Measurements from ENCODE around the gene CSK.
A peak's percentile ranks its signal among the peaks of the same experiment; 100 is the strongest.

Gene CSK

DNA sequence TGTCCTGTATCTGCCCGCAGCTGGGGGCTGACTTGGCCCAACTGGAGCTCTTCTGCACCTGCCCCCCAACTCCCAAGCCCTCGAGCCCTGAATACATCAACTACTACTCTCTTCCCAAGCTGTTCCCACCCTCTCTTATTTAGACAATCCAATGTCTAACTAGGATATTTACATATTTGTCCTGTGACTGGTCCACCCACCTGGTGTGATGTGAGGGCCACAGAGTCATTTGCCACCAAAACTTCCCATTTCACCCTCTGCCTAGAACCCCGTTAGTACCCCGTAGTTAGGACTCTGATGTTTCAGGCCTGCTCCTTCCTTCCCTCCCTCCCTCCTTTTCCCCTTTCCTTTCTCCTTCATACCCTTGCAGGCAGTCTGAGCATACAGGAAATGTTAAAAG lies 50.9 kb downstream of the CSK start:
- Histone ChIP-seq H3K4me1 (ENCODE audit: control insufficient read depth in 2 of 2, insufficient read depth in 1 of 2, low read depth in 1 of 2, low read length in 2 of 2) (peaks cover 0 to 5% of the 10 kb centered on the region in 2 donors), H2BK15ac (ENCODE audit: low read length) (no peak overlapping the region), H3K4me2 (ENCODE audit: insufficient read depth, low read length, poor library complexity, severe bottlenecking) (no peak overlapping the region), H2BK12ac (ENCODE audit: low read length) (no peak overlapping the region), H3K23ac (ENCODE audit: low read depth, low read length, poor library complexity) (no peak overlapping the region), H2BK5ac (ENCODE audit: low read length) (no peak overlapping the region), H4K91ac (ENCODE audit: low read depth, low read length, poor library complexity) (no peak overlapping the region), H4K8ac (ENCODE audit: low read depth, low read length) (no peak overlapping the region), H3K27ac (replicated peaks; ENCODE audit: low read length) (no peak overlapping the region), H2BK120ac (ENCODE audit: low read depth, low read length) (no peak overlapping the region), H3K27me3 (ENCODE audit: control insufficient read depth in 3 of 3, insufficient read depth in 3 of 3, low read depth in 1 of 3, low read length in 3 of 3) (peaks cover 0 to 36% (median 1%) of the 10 kb centered on the region in 3 experiments), H2AK5ac (ENCODE audit: low read depth, low read length) (no peak overlapping the region), H3K79me1 (ENCODE audit: low read depth, low read length) (no peaks in the 10 kb centered on the region), H3K4me3 (ENCODE audit: low read length in 2 of 2) (no peak overlapping the region), H2AFZ (ENCODE audit: low read length) (no peak overlapping the region), H3K9me3 (replicated peaks in 1 of 2; ENCODE audit: control insufficient read depth in 2 of 2, insufficient read depth in 1 of 2, low read depth in 1 of 2, low read length in 2 of 2) (no peaks in the 10 kb centered on the region), H3K18ac (ENCODE audit: low read length) (no peak overlapping the region), H3K36me3 (replicated peaks in 1 of 2; ENCODE audit: control insufficient read depth in 2 of 2, insufficient read depth in 2 of 2, low read length in 2 of 2) (peaks cover 0 to 20% of the 10 kb centered on the region in 2 donors), H3K4ac (ENCODE audit: low read length) (no peak overlapping the region), H3K9ac (ENCODE audit: low read depth, low read length, poor library complexity) (no peak overlapping the region), H3K14ac (ENCODE audit: low read length) (no peak overlapping the region)
- DNase-seq (ENCODE audit: low spot score) = no peak
- no CpG with 5 or more reads among the region's 4 CpGs for WGBS, 2 donors (ENCODE audit: extremely low coverage in 2 of 2, insufficient read length in 2 of 2, insufficient replicate concordance in 1 of 2)

- Histone ChIP-seq H4K91ac (ENCODE audit: low read depth, low read length, poor library complexity) (no peak overlapping the region), H3K23ac (ENCODE audit: low read depth, low read length, poor library complexity) (no peak overlapping the region), H3K27me3 (ENCODE audit: control insufficient read depth in 3 of 3, insufficient read depth in 3 of 3, low read depth in 1 of 3, low read length in 3 of 3) (peaks cover 0 to 28% (median 0%) of the 10 kb centered on the region in 3 experiments), H3K4me3 (ENCODE audit: low read length in 2 of 2) (no peak overlapping the region), H2BK12ac (ENCODE audit: low read length) (no peak overlapping the region), H3K9ac (ENCODE audit: low read depth, low read length, poor library complexity) (no peak overlapping the region), H2BK15ac (ENCODE audit: low read length) (no peak overlapping the region), H3K36me3 (replicated peaks in 1 of 2; ENCODE audit: control insufficient read depth in 2 of 2, insufficient read depth in 2 of 2, low read length in 2 of 2) (peaks cover 0 to 23% of the 10 kb centered on the region in 2 donors), H2AFZ (ENCODE audit: low read length) (no peak overlapping the region), H2BK5ac (ENCODE audit: low read length) (peak overlapping the region; percentile 66), H3K14ac (ENCODE audit: low read length) (no peak overlapping the region), H3K18ac (ENCODE audit: low read length) (no peak overlapping the region), H3K4me2 (ENCODE audit: insufficient read depth, low read length, poor library complexity, severe bottlenecking) (no peak overlapping the region), H2AK5ac (ENCODE audit: low read depth, low read length) (no peak overlapping the region), H3K27ac (replicated peaks; ENCODE audit: low read length) (no peak overlapping the region), H3K4ac (ENCODE audit: low read length) (no peak overlapping the region), H2BK120ac (ENCODE audit: low read depth, low read length) (no peak overlapping the region), H3K9me3 (replicated peaks in 1 of 2; ENCODE audit: control insufficient read depth in 2 of 2, insufficient read depth in 1 of 2, low read depth in 1 of 2, low read length in 2 of 2) (no peaks in the 10 kb centered on the region), H4K8ac (ENCODE audit: low read depth, low read length) (no peak overlapping the region), H3K4me1 (ENCODE audit: control insufficient read depth in 2 of 2, insufficient read depth in 1 of 2, low read depth in 1 of 2, low read length in 2 of 2) (peaks cover 0 to 5% of the 10 kb centered on the region in 2 donors), H3K79me1 (ENCODE audit: low read depth, low read length) (no peaks in the 10 kb centered on the region)
- DNase-seq (ENCODE audit: low spot score) = no peak
- WGBS, 2 donors (ENCODE audit: extremely low coverage in 2 of 2, insufficient read length in 2 of 2, insufficient replicate concordance in 1 of 2) = no CpG with 5 or more reads among the region's 12 CpGs
Observed at GRCh38 chr15:74833376-74834107, 51.7 kb downstream of the CSK start.

DNA sequence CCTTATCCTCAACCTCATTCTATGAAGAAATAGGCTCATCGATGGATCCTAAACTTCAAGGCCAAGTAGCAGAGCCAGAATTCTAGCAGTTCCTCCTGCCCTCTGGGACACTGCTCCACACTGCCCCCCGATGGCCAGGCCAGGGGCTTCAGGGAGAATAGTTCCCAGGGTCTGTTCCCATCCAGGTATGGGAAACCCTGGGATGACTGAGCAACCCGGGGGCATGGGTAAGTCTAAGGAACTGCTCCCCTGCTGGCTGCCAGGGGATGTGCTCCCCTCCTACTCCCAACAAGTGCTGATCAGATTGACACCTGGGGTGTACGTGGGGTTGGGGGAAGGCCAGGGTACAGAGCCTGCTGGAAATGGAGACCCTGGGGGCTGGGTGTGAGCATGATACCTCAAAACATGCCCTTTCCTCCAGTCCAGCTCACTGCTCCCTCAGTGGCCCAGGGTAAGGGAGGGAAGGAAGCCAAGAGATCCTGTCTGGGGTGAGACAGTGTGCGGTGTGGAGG lies 53.5 kb downstream of the CSK start:
- WGBS, 2 donors (ENCODE audit: extremely low coverage in 2 of 2, insufficient read length in 2 of 2, insufficient replicate concordance in 1 of 2) = no CpG with 5 or more reads among the region's 5 CpGs
- Histone ChIP-seq H3K4me2 (ENCODE audit: insufficient read depth, low read length, poor library complexity, severe bottlenecking) (no peak overlapping the region), H2AFZ (ENCODE audit: low read length) (no peak overlapping the region)

DNA sequence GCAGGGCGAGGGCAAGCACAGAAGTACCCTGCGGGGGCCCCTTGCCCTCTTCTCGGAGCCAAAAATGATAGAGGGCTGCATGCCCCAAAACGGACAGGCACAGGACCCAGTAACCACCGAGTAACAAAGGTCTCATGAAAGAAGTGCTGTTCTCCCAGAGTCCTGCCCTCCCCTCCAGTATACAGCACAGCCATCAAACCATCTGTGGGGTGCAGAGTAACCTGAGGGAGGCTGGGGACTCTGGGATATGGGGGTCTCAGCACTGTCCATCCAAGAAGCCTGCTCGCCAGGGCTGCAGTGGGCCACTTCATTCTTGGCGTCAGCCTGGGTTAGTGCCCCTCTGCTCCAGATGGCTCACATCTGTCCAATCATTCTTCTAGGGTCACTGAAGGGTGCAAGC lies 55.0 kb downstream of the CSK start:
- H3K4me3 ChIP-seq (ENCODE audit: low read length in 2 of 2) = no peak overlapping the region
- WGBS, 2 donors (ENCODE audit: extremely low coverage in 2 of 2, insufficient read length in 2 of 2, insufficient replicate concordance in 1 of 2) = no CpG with 5 or more reads among the region's 7 CpGs

More for the DNA sequence above, 53.5 kb downstream of the CSK start:
- Histone ChIP-seq H3K4me1 (ENCODE audit: control insufficient read depth in 2 of 2, insufficient read depth in 1 of 2, low read depth in 1 of 2, low read length in 2 of 2) (peaks cover 0 to 5% of the 10 kb centered on the region in 2 donors), H3K9me3 (replicated peaks in 1 of 2; ENCODE audit: control insufficient read depth in 2 of 2, insufficient read depth in 1 of 2, low read depth in 1 of 2, low read length in 2 of 2) (no peaks in the 10 kb centered on the region), H4K8ac (ENCODE audit: low read depth, low read length) (no peak overlapping the region), H4K91ac (ENCODE audit: low read depth, low read length, poor library complexity) (no peak overlapping the region), H2BK12ac (ENCODE audit: low read length) (no peak overlapping the region), H2AK5ac (ENCODE audit: low read depth, low read length) (no peak overlapping the region), H2BK120ac (ENCODE audit: low read depth, low read length) (no peak overlapping the region), H3K4ac (ENCODE audit: low read length) (no peak overlapping the region), H3K79me1 (ENCODE audit: low read depth, low read length) (no peaks in the 10 kb centered on the region), H3K36me3 (replicated peaks in 1 of 2; ENCODE audit: control insufficient read depth in 2 of 2, insufficient read depth in 2 of 2, low read length in 2 of 2) (peaks cover 0 to 40% of the 10 kb centered on the region in 2 donors), H2BK15ac (ENCODE audit: low read length) (no peak overlapping the region), H3K9ac (ENCODE audit: low read depth, low read length, poor library complexity) (no peak overlapping the region), H3K23ac (ENCODE audit: low read depth, low read length, poor library complexity) (peak overlapping the region; percentile 44), H3K18ac (ENCODE audit: low read length) (no peak overlapping the region), H3K27ac (replicated peaks; ENCODE audit: low read length) (no peak overlapping the region), H3K14ac (ENCODE audit: low read length) (no peak overlapping the region), H3K27me3 (ENCODE audit: control insufficient read depth in 3 of 3, insufficient read depth in 3 of 3, low read depth in 1 of 3, low read length in 3 of 3) (peaks cover 0 to 12% (median 0%) of the 10 kb centered on the region in 3 experiments), H2BK5ac (ENCODE audit: low read length) (peak overlapping the region; percentile 75), H3K4me3 (ENCODE audit: low read length in 2 of 2) (peak overlapping the region in 1 of 2 donors; percentile 29)
- DNase-seq (ENCODE audit: low spot score) = no peak

More for the DNA sequence above, 55.0 kb downstream of the CSK start:
- peaks cover 0 to 55% of the 10 kb centered on the region in 2 donors for H3K36me3 ChIP-seq (replicated peaks in 1 of 2; ENCODE audit: control insufficient read depth in 2 of 2, insufficient read depth in 2 of 2, low read length in 2 of 2)
- H2BK12ac ChIP-seq (ENCODE audit: low read length) = no peak overlapping the region
- no peak overlapping the region for H2BK15ac ChIP-seq (ENCODE audit: low read length)
- DNase-seq (ENCODE audit: low spot score) = no peak
- H3K79me1 ChIP-seq (ENCODE audit: low read depth, low read length) = no peaks in the 10 kb centered on the region
- H3K4ac ChIP-seq (ENCODE audit: low read length) = no peak overlapping the region
- H3K27ac ChIP-seq (replicated peaks; ENCODE audit: low read length) = no peak overlapping the region
- no peak overlapping the region for H2BK120ac ChIP-seq (ENCODE audit: low read depth, low read length)
- no peak overlapping the region for H3K23ac ChIP-seq (ENCODE audit: low read depth, low read length, poor library complexity)
- H4K91ac ChIP-seq (ENCODE audit: low read depth, low read length, poor library complexity) = no peak overlapping the region
- no peaks in the 10 kb centered on the region for H3K27me3 ChIP-seq (ENCODE audit: control insufficient read depth in 3 of 3, insufficient read depth in 3 of 3, low read depth in 1 of 3, low read length in 3 of 3)
- H3K4me1 ChIP-seq (ENCODE audit: control insufficient read depth in 2 of 2, insufficient read depth in 1 of 2, low read depth in 1 of 2, low read length in 2 of 2) = peaks cover 0 to 5% of the 10 kb centered on the region in 2 donors
- H3K14ac ChIP-seq (ENCODE audit: low read length) = no peak overlapping the region
- no peak overlapping the region for H2AFZ ChIP-seq (ENCODE audit: low read length)
- no peaks in the 10 kb centered on the region for H3K9me3 ChIP-seq (replicated peaks in 1 of 2; ENCODE audit: control insufficient read depth in 2 of 2, insufficient read depth in 1 of 2, low read depth in 1 of 2, low read length in 2 of 2)
- H3K9ac ChIP-seq (ENCODE audit: low read depth, low read length, poor library complexity) = no peak overlapping the region
- H2AK5ac ChIP-seq (ENCODE audit: low read depth, low read length) = no peak overlapping the region
- no peak overlapping the region for H3K4me2 ChIP-seq (ENCODE audit: insufficient read depth, low read length, poor library complexity, severe bottlenecking)
- no peak overlapping the region for H3K18ac ChIP-seq (ENCODE audit: low read length)
- no peak overlapping the region for H4K8ac ChIP-seq (ENCODE audit: low read depth, low read length)
- no peak overlapping the region for H2BK5ac ChIP-seq (ENCODE audit: low read length)
